ENCODE data around the gene VPS11. TPM values are rescaled to one million over a fixed set of nuclear protein-coding genes. Genes with fewer than 3 reads are reported as not detected.
A peak's percentile ranks its signal among the peaks of the same experiment; 100 is the strongest.

Gene VPS11
- total and polyA plus RNA-seq, 10 of the 15 experiments (the other 5 are each of a cell fraction or from before 2014, with no cell fraction given) = 15.8 to 26.4 (median 24.5) TPM

GRCh38 chr11:119057000-119057769, 10.4 kb upstream of the VPS11 start, which contains the start of gene HYOU1 (continued):
- TF ChIP-seq TBL1XR1 (IDR thresholded peaks at IDR 0.05; ENCODE audit: low read depth, low read length) (no peak), SUPT20H (IDR thresholded peaks at IDR 0.05; ENCODE audit: borderline replicate concordance, control insufficient read depth, low read depth, low read length) (no peak), DPF2 (IDR thresholded peaks at IDR 0.05) (0 out of 2 replicates have a peak, but pooled peaks have one; percentile 51), USF2 (IDR thresholded peaks at IDR 0.05; ENCODE audit: borderline replicate concordance, low read depth, low read length) (no peak), CBX5 (IDR thresholded peaks at IDR 0.05; ENCODE audit: low read depth) (0 out of 2 replicates have a peak, but pooled peaks have one; percentile 12), SPI1 (IDR thresholded peaks at IDR 0.05; ENCODE audit: borderline replicate concordance, insufficient read depth, low read depth, low read length) (no peak), SUZ12 (IDR thresholded peaks at IDR 0.05; ENCODE audit: unreplicated experiment) (no peak), BRCA1 (IDR thresholded peaks at IDR 0.05; ENCODE audit: low read depth, low read length) (no peak), ESRRA (IDR thresholded peaks at IDR 0.05; ENCODE audit: low read length) (no peak), ZNF687 (IDR thresholded peaks at IDR 0.05) (peak; percentile 47), EGR1 (IDR thresholded peaks at IDR 0.05; ENCODE audit: borderline replicate concordance in 1 of 2, low read depth in 2 of 2, low read length in 2 of 2) (peak in 1 of 2 experiments; percentile 51; a peak in 2 of 3 replicates), RAD21 (IDR thresholded peaks at IDR 0.05; ENCODE audit: insufficient read depth, low read depth, low read length) (no peak), JUNB (IDR thresholded peaks at IDR 0.05) (no peak), NFXL1 (IDR thresholded peaks at IDR 0.05; ENCODE audit: borderline replicate concordance) (no peak), HCFC1 (IDR thresholded peaks at IDR 0.05; ENCODE audit: low read length) (0 out of 2 replicates have a peak, but pooled peaks have one; percentile 26)
- TF ChIP-seq, protein P1, sequence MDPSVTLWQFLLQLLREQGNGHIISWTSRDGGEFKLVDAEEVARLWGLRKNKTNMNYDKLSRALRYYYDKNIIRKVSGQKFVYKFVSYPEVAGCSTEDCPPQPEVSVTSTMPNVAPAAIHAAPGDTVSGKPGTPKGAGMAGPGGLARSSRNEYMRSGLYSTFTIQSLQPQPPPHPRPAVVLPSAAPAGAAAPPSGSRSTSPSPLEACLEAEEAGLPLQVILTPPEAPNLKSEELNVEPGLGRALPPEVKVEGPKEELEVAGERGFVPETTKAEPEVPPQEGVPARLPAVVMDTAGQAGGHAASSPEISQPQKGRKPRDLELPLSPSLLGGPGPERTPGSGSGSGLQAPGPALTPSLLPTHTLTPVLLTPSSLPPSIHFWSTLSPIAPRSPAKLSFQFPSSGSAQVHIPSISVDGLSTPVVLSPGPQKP (IDR thresholded peaks at IDR 0.05; ENCODE audit: low read depth, low read length) = peak; percentile 34; the same call in 1 of the 2 replicates
- TF ChIP-seq, protein P2, sequence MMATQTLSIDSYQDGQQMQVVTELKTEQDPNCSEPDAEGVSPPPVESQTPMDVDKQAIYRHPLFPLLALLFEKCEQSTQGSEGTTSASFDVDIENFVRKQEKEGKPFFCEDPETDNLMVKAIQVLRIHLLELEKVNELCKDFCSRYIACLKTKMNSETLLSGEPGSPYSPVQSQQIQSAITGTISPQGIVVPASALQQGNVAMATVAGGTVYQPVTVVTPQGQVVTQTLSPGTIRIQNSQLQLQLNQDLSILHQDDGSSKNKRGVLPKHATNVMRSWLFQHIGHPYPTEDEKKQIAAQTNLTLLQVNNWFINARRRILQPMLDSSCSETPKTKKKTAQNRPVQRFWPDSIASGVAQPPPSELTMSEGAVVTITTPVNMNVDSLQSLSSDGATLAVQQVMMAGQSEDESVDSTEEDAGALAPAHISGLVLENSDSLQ (IDR thresholded peaks at IDR 0.05) = no peak; the same call in 1 of the 2 replicates
- TF ChIP-seq, protein P3, sequence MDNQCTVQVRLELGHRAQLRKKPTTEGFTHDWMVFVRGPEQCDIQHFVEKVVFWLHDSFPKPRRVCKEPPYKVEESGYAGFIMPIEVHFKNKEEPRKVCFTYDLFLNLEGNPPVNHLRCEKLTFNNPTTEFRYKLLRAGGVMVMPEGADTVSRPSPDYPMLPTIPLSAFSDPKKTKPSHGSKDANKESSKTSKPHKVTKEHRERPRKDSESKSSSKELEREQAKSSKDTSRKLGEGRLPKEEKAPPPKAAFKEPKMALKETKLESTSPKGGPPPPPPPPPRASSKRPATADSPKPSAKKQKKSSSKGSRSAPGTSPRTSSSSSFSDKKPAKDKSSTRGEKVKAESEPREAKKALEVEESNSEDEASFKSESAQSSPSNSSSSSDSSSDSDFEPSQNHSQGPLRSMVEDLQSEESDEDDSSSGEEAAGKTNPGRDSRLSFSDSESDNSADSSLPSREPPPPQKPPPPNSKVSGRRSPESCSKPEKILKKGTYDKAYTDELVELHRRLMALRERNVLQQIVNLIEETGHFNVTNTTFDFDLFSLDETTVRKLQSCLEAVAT (IDR thresholded peaks at IDR 0.05) = 0 out of 2 replicates have a peak, but pooled peaks have one; percentile 8

Measured in GM12878 (cell line).